ENCODE data around the gene PSMC1.

- TF ChIP-seq CTCF (IDR thresholded peaks at IDR 0.05; ENCODE audit: insufficient read depth, low read depth, low read length), result no peak
- no peak for TF ChIP-seq EZH2 (IDR thresholded peaks at IDR 0.05; ENCODE audit: insufficient read depth, low read length)
Observed at GRCh38 chr14:90275458-90275814, 19.1 kb downstream of the PSMC1 start.
